ENCODE results near the gene COL23A1.

GRCh38 chr5:178290376-178290775 is 299.8 kb downstream of the COL23A1 start:
- no peak for TF ChIP-seq EZH2 (IDR thresholded peaks at IDR 0.05)
- TF ChIP-seq POLR2AphosphoS5 (IDR thresholded peaks at IDR 0.05; ENCODE audit: borderline replicate concordance, low read depth, low read length) = no peak

Measured in SK-N-MC (cell line).